Cardiac fibroblast (primary cell): ENCODE measurements around the gene ZNF213.

Experiments used
- DNase-seq, 2 donors: peaks; one replicate each; pipeline versions ENCODE4 v3.0.0 to v3.0.0-alpha.2; 2010; ENCODE audit warnings: low read depth in 2 of 2
- H3K4me3 ChIP-seq, 2 donors: replicated peaks in 1 of 2; 1 replicate in 1 of 2; 2 replicates in 1 of 2; pipeline ENCODE4 v1.5.1; 2011; ENCODE audit warnings: low read depth in 2 of 2, low read length in 2 of 2, mild to moderate bottlenecking in 2 of 2, moderate library complexity in 1 of 2
- CTCF ChIP-seq: IDR thresholded peaks from one replicate; pipeline ENCODE4 v1.5.1; 2011; ENCODE audit warnings: low read depth, mild to moderate bottlenecking, low read length, inconsistent platforms

Gene ZNF213

GRCh38 chr16:3121851-3122467, 12.9 kb upstream of the ZNF213 start:
- no peak for TF ChIP-seq CTCF
- peak; percentile 47 to 70 for DNase-seq
- no peak overlapping the region for H3K4me3 ChIP-seq

- TF ChIP-seq CTCF: no peak
- no peak overlapping the region for H3K4me3 ChIP-seq
- DNase-seq: no peak
Measured at GRCh38 chr16:3122926-3123570, 11.8 kb upstream of the ZNF213 start.

- peak overlapping the region; percentile 74 to 77 for H3K4me3 ChIP-seq
- TF ChIP-seq CTCF: peak; percentile 34
- DNase-seq: peak; percentile 94
Measured at GRCh38 chr16:3123986-3124886, 10.6 kb upstream of the ZNF213 start.

GRCh38 chr16:3127745-3128144, 7.1 kb upstream of the ZNF213 start:
- TF ChIP-seq CTCF: no peak

GRCh38 chr16:3129137-3130131, 5.4 kb upstream of the ZNF213 start:
- DNase-seq: peak; percentile 91 to 92
- TF ChIP-seq CTCF: peak; percentile 95
- peak overlapping the region; percentile 19 to 30 for H3K4me3 ChIP-seq

More at GRCh38 chr16:3127745-3128144, 7.1 kb upstream of the ZNF213 start:
- no peak for DNase-seq
- no peak overlapping the region for H3K4me3 ChIP-seq
